Nephron progenitor cell (in vitro differentiated cells): ENCODE measurements around the gene SYT12.
"Not testable (repeated sequence)": the region's sequence is repeated elsewhere in the genome, so short reads cannot be mapped to it uniquely, and the experiment has no call there.

Experiments used
- DNase-seq: peaks from one replicate; pipeline ENCODE4 v3.0.0; 2021
- H3K27ac Mint-ChIP-seq: 2 replicates; pipeline ENCODE4 v1.8.0; 2021; ENCODE audit warnings: mild to moderate bottlenecking, moderate library complexity, mixed read lengths
- H3K27me3 Mint-ChIP-seq: 2 replicates; pipeline ENCODE4 v1.8.0; 2021; ENCODE audit warnings: mild to moderate bottlenecking, low read depth, mixed read lengths; ENCODE audit not compliant: poor library complexity
- H3K36me3 Mint-ChIP-seq: 2 replicates; pipeline ENCODE4 v1.8.0; 2021; ENCODE audit warnings: low read depth, mixed read lengths
- H3K4me1 Mint-ChIP-seq: 2 replicates; pipeline ENCODE4 v1.8.0; 2021; ENCODE audit warnings: mixed read lengths
- H3K4me3 Mint-ChIP-seq: 2 replicates; pipeline ENCODE4 v1.8.0; 2021; ENCODE audit warnings: mild to moderate bottlenecking, moderate library complexity, mixed read lengths
- H3K9me3 Mint-ChIP-seq: 2 replicates; pipeline ENCODE4 v1.8.0; 2021; ENCODE audit warnings: mild to moderate bottlenecking, moderate library complexity, mixed read lengths
- TF ChIP-seq, protein P1 (sequence below): fragments of 200-600 bp; sonication (generic); IDR thresholded peaks from 2 replicates; pipeline ENCODE4 v1.5.0; 2021; ENCODE audit warnings: antibody characterized with exemption

Gene SYT12

DNA sequence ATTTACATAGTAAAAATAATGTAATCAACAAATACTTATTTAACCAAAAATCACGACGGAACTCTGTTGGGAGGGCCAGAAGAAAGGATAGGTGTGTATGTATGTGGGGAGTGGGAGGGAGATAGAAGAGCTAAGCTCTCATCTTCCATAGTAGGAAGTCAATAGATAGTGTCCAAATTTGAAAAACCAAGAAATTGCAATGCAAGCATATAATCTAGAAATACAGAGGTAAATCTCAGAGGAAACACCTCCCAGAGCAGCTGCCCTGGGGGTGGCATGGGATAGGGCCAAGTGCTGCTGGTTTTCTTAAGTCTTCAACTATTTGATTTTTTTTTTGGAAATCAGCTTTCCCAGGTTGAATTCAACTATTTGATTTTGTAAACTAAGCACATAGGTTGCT, 30.9 kb upstream of the SYT12 start:
- peaks cover 3% of the 10 kb centered on the region for H3K9me3 Mint-ChIP-seq
- peaks cover 20% of the 10 kb centered on the region for H3K4me1 Mint-ChIP-seq
- TF ChIP-seq, protein P1, sequence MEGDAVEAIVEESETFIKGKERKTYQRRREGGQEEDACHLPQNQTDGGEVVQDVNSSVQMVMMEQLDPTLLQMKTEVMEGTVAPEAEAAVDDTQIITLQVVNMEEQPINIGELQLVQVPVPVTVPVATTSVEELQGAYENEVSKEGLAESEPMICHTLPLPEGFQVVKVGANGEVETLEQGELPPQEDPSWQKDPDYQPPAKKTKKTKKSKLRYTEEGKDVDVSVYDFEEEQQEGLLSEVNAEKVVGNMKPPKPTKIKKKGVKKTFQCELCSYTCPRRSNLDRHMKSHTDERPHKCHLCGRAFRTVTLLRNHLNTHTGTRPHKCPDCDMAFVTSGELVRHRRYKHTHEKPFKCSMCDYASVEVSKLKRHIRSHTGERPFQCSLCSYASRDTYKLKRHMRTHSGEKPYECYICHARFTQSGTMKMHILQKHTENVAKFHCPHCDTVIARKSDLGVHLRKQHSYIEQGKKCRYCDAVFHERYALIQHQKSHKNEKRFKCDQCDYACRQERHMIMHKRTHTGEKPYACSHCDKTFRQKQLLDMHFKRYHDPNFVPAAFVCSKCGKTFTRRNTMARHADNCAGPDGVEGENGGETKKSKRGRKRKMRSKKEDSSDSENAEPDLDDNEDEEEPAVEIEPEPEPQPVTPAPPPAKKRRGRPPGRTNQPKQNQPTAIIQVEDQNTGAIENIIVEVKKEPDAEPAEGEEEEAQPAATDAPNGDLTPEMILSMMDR = no peak
- no peaks in the 10 kb centered on the region for H3K36me3 Mint-ChIP-seq
- H3K27me3 Mint-ChIP-seq = peaks cover 19% of the 10 kb centered on the region
- no peak for DNase-seq
- H3K27ac Mint-ChIP-seq = peak overlapping the region; percentile 38
- H3K4me3 Mint-ChIP-seq = no peak overlapping the region

DNA sequence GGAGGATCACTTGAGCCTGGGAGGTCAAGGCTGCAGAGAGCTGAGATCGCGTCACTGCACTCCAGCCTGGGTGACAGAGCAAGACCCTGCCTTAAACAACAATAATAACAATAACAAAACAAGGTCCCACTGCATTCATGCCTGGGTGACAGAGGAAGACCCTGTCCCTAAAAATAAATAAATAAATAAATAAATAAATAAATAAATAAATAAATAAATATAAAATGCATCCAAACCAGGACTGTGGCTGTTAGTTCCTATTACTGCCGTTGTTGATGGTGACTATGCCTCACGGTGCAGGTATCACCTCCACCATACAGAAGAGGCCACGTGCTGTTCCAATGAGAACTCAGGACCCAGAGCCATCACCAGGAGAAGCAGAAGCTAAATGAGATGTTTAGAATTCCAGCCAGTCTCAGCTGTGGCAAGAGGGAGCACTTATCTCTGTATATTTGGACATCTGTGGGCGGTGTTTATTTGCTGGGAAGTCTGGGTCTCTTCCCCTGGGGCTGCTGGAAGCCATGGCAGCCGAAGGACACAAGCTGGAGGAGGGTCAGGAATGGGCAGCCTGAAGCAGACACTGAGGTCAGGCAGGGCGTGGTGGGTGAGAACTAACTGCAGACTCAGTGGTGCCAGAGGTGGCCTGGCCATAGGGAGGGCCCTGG, 26.2 kb upstream of the SYT12 start:
- peaks cover 28% of the 10 kb centered on the region for H3K27me3 Mint-ChIP-seq
- H3K27ac Mint-ChIP-seq = peak overlapping the region; percentile 18
- TF ChIP-seq, protein P1 = no peak
- H3K9me3 Mint-ChIP-seq = no peaks in the 10 kb centered on the region
- no peak for DNase-seq
- no peaks in the 10 kb centered on the region for H3K36me3 Mint-ChIP-seq
- H3K4me1 Mint-ChIP-seq = peaks cover 9% of the 10 kb centered on the region
- no peak overlapping the region for H3K4me3 Mint-ChIP-seq

DNA sequence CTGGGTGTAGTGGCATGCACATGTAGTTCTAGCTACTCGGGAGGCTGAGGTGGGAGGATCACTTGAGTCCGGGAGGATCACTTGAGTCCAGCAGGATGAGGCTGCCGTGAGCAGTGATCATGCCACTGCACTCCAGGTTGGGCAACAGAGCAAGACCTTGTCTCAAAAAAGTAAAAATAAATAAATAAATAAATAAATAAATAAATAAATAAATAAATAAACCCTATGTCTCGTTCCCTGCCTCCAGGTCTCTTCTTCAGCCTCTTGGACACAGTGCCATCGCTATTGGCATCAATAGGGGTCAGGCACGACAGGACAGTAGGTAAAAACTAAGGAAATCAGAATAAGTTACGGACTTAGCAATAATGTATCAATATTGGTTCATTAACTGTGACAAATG, 23.4 kb upstream of the SYT12 start:
- H3K9me3 Mint-ChIP-seq = no peaks in the 10 kb centered on the region
- peaks cover 14% of the 10 kb centered on the region for H3K4me1 Mint-ChIP-seq
- H3K4me3 Mint-ChIP-seq = no peak overlapping the region
- TF ChIP-seq, protein P1 = no peak
- no peak overlapping the region for H3K27ac Mint-ChIP-seq
- H3K27me3 Mint-ChIP-seq = peaks cover 29% of the 10 kb centered on the region
- no peaks in the 10 kb centered on the region for H3K36me3 Mint-ChIP-seq
- DNase-seq = no peak

DNA sequence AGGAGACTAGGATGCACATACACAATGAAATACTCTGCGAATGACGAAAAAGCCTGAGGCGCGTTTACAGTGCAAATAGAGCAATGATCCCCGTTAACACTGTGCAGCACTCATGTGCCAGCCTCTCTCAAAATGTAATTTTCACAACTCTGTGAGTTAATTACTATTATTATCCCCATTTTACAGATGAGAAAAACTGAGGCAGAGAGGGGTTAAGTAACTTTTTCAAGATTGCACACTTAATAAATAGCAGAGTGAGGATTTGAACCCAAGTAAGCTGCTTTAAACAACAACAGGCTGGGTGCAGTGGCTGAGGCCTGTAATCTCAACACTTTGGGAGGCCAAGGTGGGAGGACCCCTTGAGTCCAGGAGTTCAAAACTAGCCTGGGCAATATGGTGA, 21.6 kb upstream of the SYT12 start:
- H3K27ac Mint-ChIP-seq = no peak overlapping the region
- TF ChIP-seq, protein P1 = no peak
- H3K36me3 Mint-ChIP-seq = no peaks in the 10 kb centered on the region
- no peak for DNase-seq
- H3K9me3 Mint-ChIP-seq = no peaks in the 10 kb centered on the region
- H3K27me3 Mint-ChIP-seq = peaks cover 29% of the 10 kb centered on the region
- peaks cover 17% of the 10 kb centered on the region for H3K4me1 Mint-ChIP-seq
- H3K4me3 Mint-ChIP-seq = no peak overlapping the region

DNA sequence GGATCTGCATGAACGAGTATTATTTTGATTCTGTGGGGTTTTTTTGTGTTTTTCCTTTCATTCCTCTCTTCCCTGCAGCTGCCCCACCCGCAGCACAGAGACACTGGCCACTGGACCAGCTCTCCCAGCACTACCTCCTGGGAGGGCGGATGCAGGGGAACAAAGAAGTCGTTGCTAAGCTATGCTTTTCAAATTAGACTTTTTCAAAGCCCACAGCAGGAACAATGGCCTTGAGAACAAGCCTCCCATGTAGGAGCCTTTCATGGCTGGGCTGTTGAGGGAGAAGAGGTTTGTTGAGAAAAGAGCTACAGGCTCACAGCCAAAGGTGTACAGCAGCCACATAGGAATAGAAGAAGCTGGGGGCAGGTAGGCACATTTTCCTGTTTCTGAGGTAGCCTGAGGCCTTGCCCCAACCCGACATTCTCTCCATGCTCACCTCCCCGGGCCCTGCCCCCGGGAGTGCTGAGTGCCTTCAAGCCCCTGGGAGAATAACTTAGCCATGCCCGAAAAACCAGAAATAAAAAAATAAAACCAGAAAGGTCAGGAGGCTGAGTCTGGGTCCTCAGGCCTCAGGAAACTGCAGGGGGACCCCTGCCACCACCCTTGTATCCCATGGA, 20.5 kb upstream of the SYT12 start:
- H3K27me3 Mint-ChIP-seq = peaks cover 22% of the 10 kb centered on the region
- TF ChIP-seq, protein P1 = no peak
- H3K36me3 Mint-ChIP-seq = no peaks in the 10 kb centered on the region
- H3K4me3 Mint-ChIP-seq = no peak overlapping the region
- peaks cover 15% of the 10 kb centered on the region for H3K4me1 Mint-ChIP-seq
- no peak for DNase-seq
- no peak overlapping the region for H3K27ac Mint-ChIP-seq
- no peaks in the 10 kb centered on the region for H3K9me3 Mint-ChIP-seq

DNA sequence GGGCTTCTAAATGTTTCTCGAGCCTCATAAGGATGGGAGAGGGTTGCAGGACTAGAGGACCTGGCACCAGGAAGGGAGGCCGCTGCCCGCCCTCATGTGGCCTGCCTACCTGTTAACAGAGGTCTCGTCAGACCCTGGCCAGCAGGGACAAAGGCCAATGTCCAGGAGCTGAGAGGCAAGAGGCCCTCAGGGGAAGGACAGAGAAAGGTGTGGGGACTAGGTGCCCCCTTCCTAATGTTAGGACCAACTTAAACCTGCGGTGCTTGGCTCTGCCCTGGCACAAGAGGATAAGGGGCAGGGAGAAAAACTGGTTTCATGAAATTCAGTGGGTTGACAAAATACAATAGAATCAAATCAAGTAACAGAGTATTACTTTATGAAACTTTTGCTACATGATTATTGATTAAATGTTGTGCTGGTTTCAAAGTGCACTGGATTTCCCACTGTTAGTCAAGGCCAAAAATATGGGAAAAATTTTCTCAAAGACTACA, 20.0 kb upstream of the SYT12 start:
- TF ChIP-seq, protein P1 = no peak
- Mint-ChIP-seq H3K9me3 (no peaks in the 10 kb centered on the region), H3K4me1 (peaks cover 15% of the 10 kb centered on the region), H3K27ac (no peak overlapping the region), H3K36me3 (no peaks in the 10 kb centered on the region), H3K4me3 (no peak overlapping the region), H3K27me3 (peaks cover 18% of the 10 kb centered on the region)
- DNase-seq = no peak

DNA sequence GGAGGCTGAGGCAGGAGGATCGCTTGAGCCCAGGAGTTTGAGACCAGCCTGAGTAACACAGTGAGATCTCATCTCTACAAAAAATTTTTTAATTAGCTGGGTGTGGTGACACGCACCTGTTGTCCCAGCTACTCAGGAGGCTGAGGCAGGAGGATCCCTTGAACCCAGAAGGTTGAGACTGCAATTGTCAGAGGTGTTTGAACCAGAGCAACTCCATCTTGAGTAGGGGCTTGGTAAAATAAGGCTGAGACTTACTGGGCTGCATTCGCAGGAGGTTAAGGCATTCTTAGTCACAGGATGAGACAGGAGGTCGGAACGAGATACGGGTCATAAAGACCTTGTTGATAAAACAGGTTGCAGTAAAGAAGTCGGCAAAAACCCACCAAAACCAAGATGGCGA, 17.7 kb upstream of the SYT12 start:
- H3K9me3 Mint-ChIP-seq, H3K4me3 Mint-ChIP-seq, H3K27ac Mint-ChIP-seq, H3K36me3 Mint-ChIP-seq, DNase-seq: not testable (repeated sequence)
- Mint-ChIP-seq H3K27me3 (peaks cover 22% of the 10 kb centered on the region), H3K4me1 (peaks cover 32% of the 10 kb centered on the region)
